Measurements from ENCODE around the gene CHD2.

CHD2 gene

GRCh38 chr15:93056836-93057235 is 156.7 kb downstream of the CHD2 start:
- Histone ChIP-seq H4K20me1 (ENCODE audit: insufficient read depth) (no peaks in the 10 kb centered on the region), H3K4me3 (IDR thresholded peaks at IDR 0.05; ENCODE audit: insufficient read depth, low read depth, low read length) (no peak overlapping the region), H3K4me2 (no peak overlapping the region), H3K27ac (no peak overlapping the region), H2AFZ (ENCODE audit: low read depth) (no peak overlapping the region), H3K9ac (no peak overlapping the region), H3K27me3 (ENCODE audit: insufficient read depth, low read depth) (no peaks in the 10 kb centered on the region), H3K79me2 (ENCODE audit: insufficient read depth, low read depth) (no peaks in the 10 kb centered on the region), H3K36me3 (ENCODE audit: insufficient read depth) (no peaks in the 10 kb centered on the region), H3K4me1 (ENCODE audit: low read depth, poor library complexity, severe bottlenecking) (peaks cover 6% of the 10 kb centered on the region)
- no peak for TF ChIP-seq CTCF (conservative IDR thresholded peaks at IDR 0.05; ENCODE audit: low read depth, low read length)

- H3K9ac ChIP-seq, result no peak overlapping the region
Measured at GRCh38 chr15:93057618-93058017, 157.5 kb downstream of the CHD2 start.

GRCh38 chr15:93058128-93058527 is 158.0 kb downstream of the CHD2 start:
- peaks cover 6% of the 10 kb centered on the region for H3K4me1 ChIP-seq (ENCODE audit: low read depth, poor library complexity, severe bottlenecking)
- no peaks in the 10 kb centered on the region for H3K27me3 ChIP-seq (ENCODE audit: insufficient read depth, low read depth)
- H4K20me1 ChIP-seq (ENCODE audit: insufficient read depth), result no peaks in the 10 kb centered on the region
- H3K79me2 ChIP-seq (ENCODE audit: insufficient read depth, low read depth), result no peaks in the 10 kb centered on the region
- no peak overlapping the region for H3K4me2 ChIP-seq
- no peak for TF ChIP-seq CTCF (conservative IDR thresholded peaks at IDR 0.05; ENCODE audit: low read depth, low read length)
- no peaks in the 10 kb centered on the region for H3K36me3 ChIP-seq (ENCODE audit: insufficient read depth)
- no peak overlapping the region for H3K4me3 ChIP-seq (IDR thresholded peaks at IDR 0.05; ENCODE audit: insufficient read depth, low read depth, low read length)
- H3K27ac ChIP-seq, result no peak overlapping the region
- H3K9ac ChIP-seq, result no peak overlapping the region
- no peak overlapping the region for H2AFZ ChIP-seq (ENCODE audit: low read depth)

More at GRCh38 chr15:93057618-93058017, 157.5 kb downstream of the CHD2 start:
- Histone ChIP-seq H3K27ac (no peak overlapping the region), H3K36me3 (ENCODE audit: insufficient read depth) (no peaks in the 10 kb centered on the region), H3K4me3 (IDR thresholded peaks at IDR 0.05; ENCODE audit: insufficient read depth, low read depth, low read length) (no peak overlapping the region), H4K20me1 (ENCODE audit: insufficient read depth) (no peaks in the 10 kb centered on the region), H3K4me1 (ENCODE audit: low read depth, poor library complexity, severe bottlenecking) (peaks cover 6% of the 10 kb centered on the region), H2AFZ (ENCODE audit: low read depth) (no peak overlapping the region), H3K79me2 (ENCODE audit: insufficient read depth, low read depth) (no peaks in the 10 kb centered on the region), H3K27me3 (ENCODE audit: insufficient read depth, low read depth) (no peaks in the 10 kb centered on the region), H3K4me2 (no peak overlapping the region)
- TF ChIP-seq CTCF (conservative IDR thresholded peaks at IDR 0.05; ENCODE audit: low read depth, low read length), result no peak

- Histone ChIP-seq H4K20me1 (ENCODE audit: insufficient read depth) (no peaks in the 10 kb centered on the region), H2AFZ (ENCODE audit: low read depth) (no peak overlapping the region), H3K27me3 (ENCODE audit: insufficient read depth, low read depth) (no peaks in the 10 kb centered on the region), H3K79me2 (ENCODE audit: insufficient read depth, low read depth) (no peaks in the 10 kb centered on the region), H3K27ac (no peak overlapping the region), H3K4me2 (no peak overlapping the region), H3K4me1 (ENCODE audit: low read depth, poor library complexity, severe bottlenecking) (peaks cover 6% of the 10 kb centered on the region), H3K36me3 (ENCODE audit: insufficient read depth) (no peaks in the 10 kb centered on the region), H3K9ac (no peak overlapping the region), H3K4me3 (IDR thresholded peaks at IDR 0.05; ENCODE audit: insufficient read depth, low read depth, low read length) (no peak overlapping the region)
- no peak for TF ChIP-seq CTCF (conservative IDR thresholded peaks at IDR 0.05; ENCODE audit: low read depth, low read length)
Measured at GRCh38 chr15:93058904-93059427, 158.8 kb downstream of the CHD2 start.
